Thymus (tissue), 11 donors: ENCODE data around the gene SMIM12. TPM values are rescaled to one million over a fixed set of nuclear protein-coding genes. Genes with fewer than 3 reads are reported as not detected.

Source experiments
- DNase-seq, 9 donors: peaks; one replicate each; pipeline ENCODE4 v3.0.0-alpha.2; 2013; ENCODE audit warnings: low spot score in 9 of 9, low read depth in 6 of 9, missing footprints in 1 of 9
- H3K27ac ChIP-seq, 2 donors: one replicate each; pipeline ENCODE4 v1.5.1; 2013; ENCODE audit warnings: control low read depth in 1 of 2, low read depth in 1 of 2, low read length in 1 of 2, mild to moderate bottlenecking in 1 of 2, moderate library complexity in 1 of 2
- H3K27me3 ChIP-seq, 2 donors: one replicate each; pipeline ENCODE4 v1.5.1; 2013; ENCODE audit warnings: low read length in 1 of 2; ENCODE audit not compliant: control insufficient read depth in 2 of 2, insufficient read depth in 1 of 2
- H3K36me3 ChIP-seq, 2 donors: one replicate each; pipeline ENCODE4 v1.5.1; 2013; ENCODE audit warnings: low read length in 1 of 2, mild to moderate bottlenecking in 1 of 2, moderate library complexity in 1 of 2; ENCODE audit not compliant: control insufficient read depth in 2 of 2, insufficient read depth in 2 of 2
- H3K4me1 ChIP-seq, 2 donors: one replicate each; pipeline ENCODE4 v1.5.1; 2013; ENCODE audit warnings: low read length in 2 of 2; ENCODE audit not compliant: control insufficient read depth in 2 of 2, insufficient read depth in 2 of 2
- H3K4me3 ChIP-seq, 2 donors: one replicate each; pipeline ENCODE4 v1.5.1; 2013; ENCODE audit warnings: low read length in 2 of 2, control low read depth in 1 of 2, mild to moderate bottlenecking in 1 of 2
- H3K9me3 ChIP-seq, 2 donors: one replicate each; pipeline ENCODE4 v1.5.1; 2013; ENCODE audit warnings: low read length in 1 of 2, mild to moderate bottlenecking in 1 of 2; ENCODE audit not compliant: control insufficient read depth in 2 of 2, insufficient read depth in 1 of 2
- WGBS: extraction: QIAGEN DNeasy Blood & Tissue Kit; methylation state at CpG from one replicate; pipeline ENCODE4 v1.1.7; 2013; 5-methylcytosine and 5-hydroxymethylcytosine counted together
- polyA plus RNA-seq: library from polyadenylated mRNA; stranded (reverse); fragments of 200-250 nt; gene quantifications from one replicate; pipeline ENCODE4 v1.2.3, GENCODE V29; 2013
- total RNA-seq: library from RNA; stranded (reverse); fragments of 120-200 nt; gene quantifications from one replicate; pipeline ENCODE4 v1.2.4, GENCODE V29; 2013
- donor health status: healthy.

SMIM12 gene
- total and polyA plus RNA-seq, 2 donors, result 25.7 to 31.9 TPM

DNA sequence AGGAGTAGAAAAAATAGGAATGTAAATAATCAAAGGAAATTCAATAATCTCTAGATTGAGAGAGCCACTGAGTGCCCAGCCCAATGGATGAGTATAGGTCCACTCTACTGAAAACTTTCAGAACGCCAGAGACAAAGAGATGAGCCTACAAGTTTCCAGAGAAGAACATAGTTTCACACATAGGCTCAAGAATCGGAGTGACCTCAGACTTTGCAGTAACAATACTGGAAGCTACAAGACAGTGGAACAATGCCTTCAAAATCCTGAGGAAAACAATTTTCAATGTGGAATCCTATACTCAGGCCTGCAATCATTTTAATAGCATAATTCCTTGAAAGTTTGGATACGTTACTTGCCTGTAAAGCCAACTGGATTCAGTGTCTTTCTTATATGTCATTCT, 55.8 kb downstream of the SMIM12 start:
- Histone ChIP-seq H3K4me3 (no peak overlapping the region), H3K9me3 (no peaks in the 10 kb centered on the region), H3K27ac (no peak overlapping the region), H3K4me1 (no peaks in the 10 kb centered on the region), H3K27me3 (no peaks in the 10 kb centered on the region), H3K36me3 (no peaks in the 10 kb centered on the region)
- WGBS, result 98% methylated on average over 3 of the region's 3 CpGs
- DNase-seq, result no peak

Other genes starting within 250 kb of the SMIM12 start
- 1.7 TPM for gene GJB5, start 104.7 kb downstream of the SMIM12 start, total RNA-seq
- 3.9 TPM for gene GJB5, start 104.7 kb downstream of the SMIM12 start, polyA plus RNA-seq
- 0.42 TPM for gene GJB4, start 100.0 kb downstream of the SMIM12 start, total RNA-seq
- 0.84 TPM for gene GJB4, start 100.0 kb downstream of the SMIM12 start, polyA plus RNA-seq
- gene GJB3, start 78.5 kb downstream of the SMIM12 start, total RNA-seq, result 0.66 TPM
- gene GJB3, start 78.5 kb downstream of the SMIM12 start, polyA plus RNA-seq, result 4.5 TPM
- gene GJA4, start 66.8 kb downstream of the SMIM12 start, total RNA-seq, result 3.8 TPM
- gene GJA4, start 66.8 kb downstream of the SMIM12 start, polyA plus RNA-seq, result 10.0 TPM
- 0.24 TPM for gene DLGAP3, start 69.9 kb upstream of the SMIM12 start, total RNA-seq
- 0.23 TPM for gene DLGAP3, start 69.9 kb upstream of the SMIM12 start, polyA plus RNA-seq
- 21.9 TPM for gene TMEM35B, start 125.6 kb upstream of the SMIM12 start, total RNA-seq
- 47.6 TPM for gene TMEM35B, start 125.6 kb upstream of the SMIM12 start, polyA plus RNA-seq
- gene ZMYM6, start 172.2 kb upstream of the SMIM12 start, total RNA-seq, result 8.3 TPM
- gene ZMYM6, start 172.2 kb upstream of the SMIM12 start, polyA plus RNA-seq, result 25.6 TPM
- 10.3 TPM for gene ZMYM1, start 219.6 kb upstream of the SMIM12 start, total RNA-seq
- gene ZMYM1, start 219.6 kb upstream of the SMIM12 start, polyA plus RNA-seq, result 8.6 TPM